ENCODE results near the gene MRPL54.
A peak's percentile ranks its signal among the peaks of the same experiment; 100 is the strongest.

The MRPL54 gene

DNA sequence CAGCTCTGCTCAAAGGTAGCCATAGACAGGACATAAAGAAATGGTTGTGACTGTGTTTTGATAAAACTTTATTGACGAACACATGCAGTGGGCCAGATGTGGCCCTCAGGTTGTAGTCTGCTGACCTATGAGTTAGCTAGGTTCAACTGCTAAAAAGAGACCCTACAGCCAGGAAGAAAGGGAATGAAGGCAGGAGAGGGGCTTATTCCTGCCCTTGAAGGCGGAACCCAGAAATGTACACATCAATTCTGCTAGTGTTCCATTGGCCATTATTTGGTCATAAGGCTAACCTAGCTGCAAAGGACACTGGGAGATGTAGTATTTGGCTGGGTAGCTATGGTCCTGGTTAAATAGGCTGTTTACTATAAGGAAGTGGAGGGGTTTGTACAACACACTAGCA lies 19.0 kb upstream of the MRPL54 start:
- H3K4me3 ChIP-seq (replicated peaks; ENCODE audit: insufficient read depth, low read length), result no peak overlapping the region
- TF ChIP-seq, protein P1, sequence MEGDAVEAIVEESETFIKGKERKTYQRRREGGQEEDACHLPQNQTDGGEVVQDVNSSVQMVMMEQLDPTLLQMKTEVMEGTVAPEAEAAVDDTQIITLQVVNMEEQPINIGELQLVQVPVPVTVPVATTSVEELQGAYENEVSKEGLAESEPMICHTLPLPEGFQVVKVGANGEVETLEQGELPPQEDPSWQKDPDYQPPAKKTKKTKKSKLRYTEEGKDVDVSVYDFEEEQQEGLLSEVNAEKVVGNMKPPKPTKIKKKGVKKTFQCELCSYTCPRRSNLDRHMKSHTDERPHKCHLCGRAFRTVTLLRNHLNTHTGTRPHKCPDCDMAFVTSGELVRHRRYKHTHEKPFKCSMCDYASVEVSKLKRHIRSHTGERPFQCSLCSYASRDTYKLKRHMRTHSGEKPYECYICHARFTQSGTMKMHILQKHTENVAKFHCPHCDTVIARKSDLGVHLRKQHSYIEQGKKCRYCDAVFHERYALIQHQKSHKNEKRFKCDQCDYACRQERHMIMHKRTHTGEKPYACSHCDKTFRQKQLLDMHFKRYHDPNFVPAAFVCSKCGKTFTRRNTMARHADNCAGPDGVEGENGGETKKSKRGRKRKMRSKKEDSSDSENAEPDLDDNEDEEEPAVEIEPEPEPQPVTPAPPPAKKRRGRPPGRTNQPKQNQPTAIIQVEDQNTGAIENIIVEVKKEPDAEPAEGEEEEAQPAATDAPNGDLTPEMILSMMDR (IDR thresholded peaks at IDR 0.05; ENCODE audit: insufficient read depth, low read length), result no peak
- peak; percentile 28; the same call in 1 of the 2 replicates for TF ChIP-seq SPI1 (IDR thresholded peaks at IDR 0.05; ENCODE audit: borderline replicate concordance, low read depth)
- no peak overlapping the region for H3K27ac ChIP-seq (replicated peaks)
- peak in 1 of 2 experiments; percentile 34 for DNase-seq (ENCODE audit: low read depth in 1 of 2, low spot score in 1 of 2)
- H3K27me3 ChIP-seq (ENCODE audit: insufficient read depth, poor library complexity, severe bottlenecking), result no peaks in the 10 kb centered on the region

DNA sequence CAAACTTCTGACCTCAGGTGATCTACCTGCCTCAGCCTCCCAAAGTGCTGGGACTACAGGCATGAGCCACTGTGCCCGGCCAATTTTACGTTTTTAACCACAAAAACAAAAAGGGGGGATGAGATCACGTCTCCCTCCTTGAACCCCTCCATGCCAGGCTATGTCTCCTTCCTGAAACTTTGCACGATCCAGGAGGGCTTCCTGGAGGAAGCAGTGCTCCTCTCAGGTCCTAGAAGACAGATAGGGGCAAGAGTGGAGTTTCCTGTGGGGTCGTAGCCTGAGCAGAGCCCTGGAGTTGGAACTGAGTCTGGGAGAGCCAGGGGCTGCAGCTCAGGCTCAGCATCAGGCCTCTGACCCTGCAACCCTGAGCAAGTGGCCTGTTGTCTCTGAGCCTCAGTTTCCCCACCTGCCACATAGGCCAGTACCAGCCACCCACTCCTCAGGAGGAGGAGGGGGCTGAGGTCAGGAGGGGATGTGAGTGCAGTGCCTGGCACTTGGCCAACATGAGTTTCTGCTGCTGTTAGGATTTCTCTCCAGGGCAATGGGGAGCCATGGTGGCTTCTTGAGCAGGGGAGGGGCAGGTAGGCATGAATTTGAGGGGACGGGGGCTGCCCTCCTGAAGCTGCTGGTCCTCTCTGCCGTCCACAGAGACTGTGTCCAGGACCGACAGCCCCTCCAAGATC lies 17.0 kb upstream of the MRPL54 start:
- no peak for DNase-seq (ENCODE audit: low read depth in 1 of 2, low spot score in 1 of 2)
- H3K27ac ChIP-seq (replicated peaks), result no peak overlapping the region
- no peaks in the 10 kb centered on the region for H3K27me3 ChIP-seq (ENCODE audit: insufficient read depth, poor library complexity, severe bottlenecking)
- no peak for TF ChIP-seq GABPA (IDR thresholded peaks at IDR 0.05; ENCODE audit: low read depth)
- no peak for TF ChIP-seq SPI1 (IDR thresholded peaks at IDR 0.05; ENCODE audit: borderline replicate concordance, low read depth)
- TF ChIP-seq POLR2AphosphoS5 (IDR thresholded peaks at IDR 0.05; ENCODE audit: low read depth), result no peak
- TF ChIP-seq, protein P1 (IDR thresholded peaks at IDR 0.05; ENCODE audit: insufficient read depth, low read length), result no peak
- no peak overlapping the region for H3K4me3 ChIP-seq (replicated peaks; ENCODE audit: insufficient read depth, low read length)

DNA sequence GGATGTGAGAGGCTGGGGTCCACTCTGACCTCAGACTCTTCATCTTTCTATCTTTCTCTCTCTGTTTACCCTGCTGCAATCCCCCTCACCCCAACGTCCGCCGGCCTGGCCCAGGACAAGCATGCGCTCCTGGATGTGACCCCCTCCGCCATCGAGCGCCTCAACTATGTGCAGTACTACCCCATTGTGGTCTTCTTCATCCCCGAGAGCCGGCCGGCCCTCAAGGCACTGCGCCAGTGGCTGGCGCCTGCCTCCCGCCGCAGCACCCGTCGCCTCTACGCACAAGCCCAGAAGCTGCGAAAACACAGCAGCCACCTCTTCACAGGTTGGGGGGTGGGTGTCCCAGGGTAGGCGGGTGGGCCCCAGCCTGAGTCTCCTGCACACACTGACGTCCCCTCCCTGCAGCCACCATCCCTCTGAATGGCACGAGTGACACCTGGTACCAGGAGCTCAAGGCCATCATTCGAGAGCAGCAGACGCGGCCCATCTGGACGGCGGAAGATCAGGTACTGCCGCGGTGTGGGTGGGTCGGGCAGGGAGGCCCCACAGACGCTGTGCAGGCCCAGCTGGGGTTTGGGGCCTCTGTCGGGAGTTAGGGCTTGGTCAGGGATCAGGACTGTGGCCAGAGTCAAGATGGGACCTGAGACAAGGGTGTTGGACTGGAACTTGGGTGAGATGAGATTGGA lies 16.0 kb upstream of the MRPL54 start:
- no peak for DNase-seq (ENCODE audit: low read depth in 1 of 2, low spot score in 1 of 2)
- TF ChIP-seq GABPA (IDR thresholded peaks at IDR 0.05; ENCODE audit: low read depth) (no peak), SPI1 (IDR thresholded peaks at IDR 0.05; ENCODE audit: borderline replicate concordance, low read depth) (no peak), POLR2AphosphoS5 (IDR thresholded peaks at IDR 0.05; ENCODE audit: low read depth) (no peak)
- TF ChIP-seq, protein P2, sequence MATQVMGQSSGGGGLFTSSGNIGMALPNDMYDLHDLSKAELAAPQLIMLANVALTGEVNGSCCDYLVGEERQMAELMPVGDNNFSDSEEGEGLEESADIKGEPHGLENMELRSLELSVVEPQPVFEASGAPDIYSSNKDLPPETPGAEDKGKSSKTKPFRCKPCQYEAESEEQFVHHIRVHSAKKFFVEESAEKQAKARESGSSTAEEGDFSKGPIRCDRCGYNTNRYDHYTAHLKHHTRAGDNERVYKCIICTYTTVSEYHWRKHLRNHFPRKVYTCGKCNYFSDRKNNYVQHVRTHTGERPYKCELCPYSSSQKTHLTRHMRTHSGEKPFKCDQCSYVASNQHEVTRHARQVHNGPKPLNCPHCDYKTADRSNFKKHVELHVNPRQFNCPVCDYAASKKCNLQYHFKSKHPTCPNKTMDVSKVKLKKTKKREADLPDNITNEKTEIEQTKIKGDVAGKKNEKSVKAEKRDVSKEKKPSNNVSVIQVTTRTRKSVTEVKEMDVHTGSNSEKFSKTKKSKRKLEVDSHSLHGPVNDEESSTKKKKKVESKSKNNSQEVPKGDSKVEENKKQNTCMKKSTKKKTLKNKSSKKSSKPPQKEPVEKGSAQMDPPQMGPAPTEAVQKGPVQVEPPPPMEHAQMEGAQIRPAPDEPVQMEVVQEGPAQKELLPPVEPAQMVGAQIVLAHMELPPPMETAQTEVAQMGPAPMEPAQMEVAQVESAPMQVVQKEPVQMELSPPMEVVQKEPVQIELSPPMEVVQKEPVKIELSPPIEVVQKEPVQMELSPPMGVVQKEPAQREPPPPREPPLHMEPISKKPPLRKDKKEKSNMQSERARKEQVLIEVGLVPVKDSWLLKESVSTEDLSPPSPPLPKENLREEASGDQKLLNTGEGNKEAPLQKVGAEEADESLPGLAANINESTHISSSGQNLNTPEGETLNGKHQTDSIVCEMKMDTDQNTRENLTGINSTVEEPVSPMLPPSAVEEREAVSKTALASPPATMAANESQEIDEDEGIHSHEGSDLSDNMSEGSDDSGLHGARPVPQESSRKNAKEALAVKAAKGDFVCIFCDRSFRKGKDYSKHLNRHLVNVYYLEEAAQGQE (IDR thresholded peaks at IDR 0.05; ENCODE audit: insufficient replicate concordance, low read depth), result no peak
- TF ChIP-seq, protein P1 (IDR thresholded peaks at IDR 0.05; ENCODE audit: insufficient read depth, low read length), result no peak
- Histone ChIP-seq H3K27ac (replicated peaks) (no peak overlapping the region), H3K27me3 (ENCODE audit: insufficient read depth, poor library complexity, severe bottlenecking) (no peaks in the 10 kb centered on the region), H3K4me3 (replicated peaks; ENCODE audit: insufficient read depth, low read length) (no peak overlapping the region)

DNA sequence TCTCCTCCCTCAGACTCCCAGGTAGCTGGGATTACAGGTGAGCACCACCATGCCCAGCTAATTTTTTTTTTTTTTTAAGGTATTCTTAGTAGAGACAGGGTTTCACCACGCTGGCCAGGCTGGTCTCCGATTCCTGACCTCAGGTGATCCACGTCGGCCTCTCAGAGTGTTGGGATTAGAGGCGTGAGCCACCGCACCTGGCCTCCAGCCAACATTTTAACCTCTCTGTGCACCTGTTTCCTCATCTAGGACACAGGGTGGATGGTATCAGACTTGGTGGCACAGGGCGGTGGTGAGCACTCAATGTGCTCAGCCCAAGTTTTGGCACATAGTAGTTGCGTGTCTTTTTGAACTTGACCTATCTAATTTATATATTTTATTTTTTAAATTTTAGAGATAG lies 13.5 kb upstream of the MRPL54 start:
- no peak for DNase-seq (ENCODE audit: low read depth in 1 of 2, low spot score in 1 of 2)
- TF ChIP-seq, protein P1 (IDR thresholded peaks at IDR 0.05; ENCODE audit: insufficient read depth, low read length), result no peak
- TF ChIP-seq POLR2AphosphoS5 (IDR thresholded peaks at IDR 0.05; ENCODE audit: low read depth) (no peak), SPI1 (IDR thresholded peaks at IDR 0.05; ENCODE audit: borderline replicate concordance, low read depth) (no peak), GABPA (IDR thresholded peaks at IDR 0.05; ENCODE audit: low read depth) (no peak)
- TF ChIP-seq, protein P2 (IDR thresholded peaks at IDR 0.05; ENCODE audit: insufficient replicate concordance, low read depth), result no peak
- Histone ChIP-seq H3K27ac (replicated peaks) (no peak overlapping the region), H3K4me3 (replicated peaks; ENCODE audit: insufficient read depth, low read length) (no peak overlapping the region), H3K27me3 (ENCODE audit: insufficient read depth, poor library complexity, severe bottlenecking) (no peaks in the 10 kb centered on the region)

All from HL-60 (cell line).